ENCODE results near the gene JAKMIP2. TPM values are rescaled to one million over a fixed set of nuclear protein-coding genes. Genes with fewer than 3 reads are reported as not detected.
"Not testable (repeated sequence)": the region's sequence is repeated elsewhere in the genome, so short reads cannot be mapped to it uniquely, and the experiment has no call there.

Gene JAKMIP2
- total RNA-seq, 1 donor from 2014 or later = 4.1 TPM

- no peak for DNase-seq (ENCODE audit: low spot score)
- Mint-ChIP-seq H3K9me3 (no peaks in the 10 kb centered on the region), H3K4me1 (ENCODE audit: low read depth) (peaks cover 11% of the 10 kb centered on the region), H3K27me3 (ENCODE audit: low read depth) (peaks cover 14% of the 10 kb centered on the region), H3K4me3 (ENCODE audit: low read depth) (no peak overlapping the region), H3K27ac (no peak overlapping the region), H3K36me3 (ENCODE audit: low read depth) (no peaks in the 10 kb centered on the region)
- intact Hi-C loops (cut with micrococcal nuclease) = no loop called here
These were observed 22.5 kb upstream of the JAKMIP2 start for GRCh38 chr5:147805030-147805454.

- Mint-ChIP-seq H3K27me3 (ENCODE audit: low read depth) (peaks cover 16% of the 10 kb centered on the region), H3K9me3 (no peaks in the 10 kb centered on the region), H3K27ac (no peak overlapping the region), H3K4me1 (ENCODE audit: low read depth) (peaks cover 11% of the 10 kb centered on the region), H3K4me3 (ENCODE audit: low read depth) (no peak overlapping the region), H3K36me3 (ENCODE audit: low read depth) (no peaks in the 10 kb centered on the region)
- no peak for DNase-seq (ENCODE audit: low spot score)
- intact Hi-C loops (cut with micrococcal nuclease) = no loop called here
These were observed 21.8 kb upstream of the JAKMIP2 start for GRCh38 chr5:147804334-147804733.

- Mint-ChIP-seq H3K4me1 (ENCODE audit: low read depth) (peaks cover 11% of the 10 kb centered on the region), H3K27ac (no peak overlapping the region), H3K9me3 (no peaks in the 10 kb centered on the region), H3K36me3 (ENCODE audit: low read depth) (no peaks in the 10 kb centered on the region), H3K27me3 (ENCODE audit: low read depth) (peaks cover 16% of the 10 kb centered on the region), H3K4me3 (ENCODE audit: low read depth) (no peak overlapping the region)
- intact Hi-C loops (cut with micrococcal nuclease) = no loop called here
- no peak for DNase-seq (ENCODE audit: low spot score)
These were observed 21.4 kb upstream of the JAKMIP2 start for GRCh38 chr5:147803926-147804325.

GRCh38 chr5:147803161-147803560 is 20.6 kb upstream of the JAKMIP2 start:
- Mint-ChIP-seq H3K4me1 (ENCODE audit: low read depth) (peaks cover 11% of the 10 kb centered on the region), H3K27me3 (ENCODE audit: low read depth) (peaks cover 16% of the 10 kb centered on the region)
- H3K36me3 Mint-ChIP-seq (ENCODE audit: low read depth); DNase-seq (ENCODE audit: low spot score); H3K27ac Mint-ChIP-seq; intact Hi-C loops (cut with micrococcal nuclease); H3K9me3 Mint-ChIP-seq; H3K4me3 Mint-ChIP-seq (ENCODE audit: low read depth): not testable (repeated sequence)

GRCh38 chr5:147801461-147801860 is 18.9 kb upstream of the JAKMIP2 start:
- Mint-ChIP-seq H3K36me3 (ENCODE audit: low read depth) (no peaks in the 10 kb centered on the region), H3K9me3 (no peaks in the 10 kb centered on the region), H3K4me3 (ENCODE audit: low read depth) (no peak overlapping the region), H3K27me3 (ENCODE audit: low read depth) (peaks cover 19% of the 10 kb centered on the region), H3K4me1 (ENCODE audit: low read depth) (peaks cover 11% of the 10 kb centered on the region), H3K27ac (no peak overlapping the region)
- intact Hi-C loops (cut with micrococcal nuclease) = no loop called here
- DNase-seq (ENCODE audit: low spot score) = no peak

GRCh38 chr5:147800491-147800890 is 18.0 kb upstream of the JAKMIP2 start:
- Mint-ChIP-seq H3K27ac (no peak overlapping the region), H3K27me3 (ENCODE audit: low read depth) (peaks cover 22% of the 10 kb centered on the region), H3K36me3 (ENCODE audit: low read depth) (no peaks in the 10 kb centered on the region), H3K9me3 (no peaks in the 10 kb centered on the region), H3K4me1 (ENCODE audit: low read depth) (peaks cover 8% of the 10 kb centered on the region), H3K4me3 (ENCODE audit: low read depth) (no peak overlapping the region)
- intact Hi-C loops (cut with micrococcal nuclease) = no loop called here
- DNase-seq (ENCODE audit: low spot score) = no peak

- H3K36me3 Mint-ChIP-seq (ENCODE audit: low read depth) = no peaks in the 10 kb centered on the region
- no peak overlapping the region for H3K27ac Mint-ChIP-seq
- peaks cover 19% of the 10 kb centered on the region for H3K27me3 Mint-ChIP-seq (ENCODE audit: low read depth)
- intact Hi-C loops (cut with micrococcal nuclease) = no loop called here
- no peak for DNase-seq (ENCODE audit: low spot score)
- H3K4me3 Mint-ChIP-seq (ENCODE audit: low read depth) = no peak overlapping the region
- no peaks in the 10 kb centered on the region for H3K9me3 Mint-ChIP-seq
- no peaks in the 10 kb centered on the region for H3K4me1 Mint-ChIP-seq (ENCODE audit: low read depth)
These were observed 14.2 kb upstream of the JAKMIP2 start for GRCh38 chr5:147796556-147797308.

GRCh38 chr5:147791181-147791580 is 8.7 kb upstream of the JAKMIP2 start:
- no peaks in the 10 kb centered on the region for H3K9me3 Mint-ChIP-seq
- no peak overlapping the region for H3K4me3 Mint-ChIP-seq (ENCODE audit: low read depth)
- no peaks in the 10 kb centered on the region for H3K36me3 Mint-ChIP-seq (ENCODE audit: low read depth)
- H3K27ac Mint-ChIP-seq = no peak overlapping the region
- intact Hi-C loops (cut with micrococcal nuclease) = no loop called here
- H3K27me3 Mint-ChIP-seq (ENCODE audit: low read depth) = peaks cover 21% of the 10 kb centered on the region
- no peak for DNase-seq (ENCODE audit: low spot score)
- no peaks in the 10 kb centered on the region for H3K4me1 Mint-ChIP-seq (ENCODE audit: low read depth)

- Mint-ChIP-seq H3K36me3 (ENCODE audit: low read depth) (no peaks in the 10 kb centered on the region), H3K9me3 (no peaks in the 10 kb centered on the region), H3K4me3 (ENCODE audit: low read depth) (no peak overlapping the region), H3K27ac (no peak overlapping the region), H3K27me3 (ENCODE audit: low read depth) (peaks cover 17% of the 10 kb centered on the region), H3K4me1 (ENCODE audit: low read depth) (no peaks in the 10 kb centered on the region)
- no peak for DNase-seq (ENCODE audit: low spot score)
- intact Hi-C loops (cut with micrococcal nuclease) = no loop called here
These were observed 7.3 kb upstream of the JAKMIP2 start for GRCh38 chr5:147789820-147790219.

- H3K9me3 Mint-ChIP-seq = no peaks in the 10 kb centered on the region
- intact Hi-C loops (cut with micrococcal nuclease) = no loop called here
These were observed 5.5 kb upstream of the JAKMIP2 start for GRCh38 chr5:147788023-147788422.

GRCh38 chr5:147786142-147786541 is 3.6 kb upstream of the JAKMIP2 start:
- H3K27ac Mint-ChIP-seq = no peak overlapping the region
- peaks cover 10% of the 10 kb centered on the region for H3K4me1 Mint-ChIP-seq (ENCODE audit: low read depth)
- peaks cover 22% of the 10 kb centered on the region for H3K27me3 Mint-ChIP-seq (ENCODE audit: low read depth)
- DNase-seq (ENCODE audit: low spot score) = no peak
- intact Hi-C loops (cut with micrococcal nuclease) = no loop called here
- no peak overlapping the region for H3K4me3 Mint-ChIP-seq (ENCODE audit: low read depth)
- H3K36me3 Mint-ChIP-seq (ENCODE audit: low read depth) = no peaks in the 10 kb centered on the region
- H3K9me3 Mint-ChIP-seq = no peaks in the 10 kb centered on the region

More at GRCh38 chr5:147788023-147788422, 5.5 kb upstream of the JAKMIP2 start:
- Mint-ChIP-seq H3K4me3 (ENCODE audit: low read depth) (no peak overlapping the region), H3K36me3 (ENCODE audit: low read depth) (no peaks in the 10 kb centered on the region), H3K27me3 (ENCODE audit: low read depth) (peaks cover 20% of the 10 kb centered on the region), H3K27ac (no peak overlapping the region), H3K4me1 (ENCODE audit: low read depth) (no peaks in the 10 kb centered on the region)
- DNase-seq (ENCODE audit: low spot score) = no peak

- Mint-ChIP-seq H3K36me3 (ENCODE audit: low read depth) (no peaks in the 10 kb centered on the region), H3K27ac (no peak overlapping the region), H3K9me3 (no peaks in the 10 kb centered on the region), H3K27me3 (ENCODE audit: low read depth) (peaks cover 22% of the 10 kb centered on the region), H3K4me1 (ENCODE audit: low read depth) (peaks cover 25% of the 10 kb centered on the region), H3K4me3 (ENCODE audit: low read depth) (no peak overlapping the region)
- DNase-seq (ENCODE audit: low spot score) = no peak
- intact Hi-C loops (cut with micrococcal nuclease) = no loop called here
These were observed 1.8 kb upstream of the JAKMIP2 start for GRCh38 chr5:147784146-147784987.

GRCh38 chr5:147780924-147781573 is 1.5 kb downstream of the JAKMIP2 start:
- intact Hi-C loops (cut with micrococcal nuclease) = no loop called here
- Mint-ChIP-seq H3K36me3 (ENCODE audit: low read depth) (peaks cover 14% of the 10 kb centered on the region), H3K27ac (peak overlapping the region; percentile 19), H3K27me3 (ENCODE audit: low read depth) (peaks cover 9% of the 10 kb centered on the region), H3K4me3 (ENCODE audit: low read depth) (peak overlapping the region; percentile 62), H3K9me3 (peaks cover 9% of the 10 kb centered on the region), H3K4me1 (ENCODE audit: low read depth) (peaks cover 25% of the 10 kb centered on the region)
- no peak for DNase-seq (ENCODE audit: low spot score)
